H9 (cell line): ENCODE data around the gene SCN8A. TPM values are rescaled to one million over a fixed set of nuclear protein-coding genes. Genes with fewer than 3 reads are reported as not detected.

Source experiments
- DNase-seq: peaks from one replicate; pipeline ENCODE4 v3.0.0-alpha.2; 2017
- H2AFZ ChIP-seq: one replicate; pipeline ENCODE4 v1.6.1; 2013; ENCODE audit warnings: mild to moderate bottlenecking, low read length, control low read depth, moderate library complexity
- H2AK5ac ChIP-seq: 2 replicates; pipeline ENCODE4 v1.6.1; 2013; ENCODE audit warnings: low read length, control low read depth, mixed read lengths; ENCODE audit not compliant: insufficient read length
- H2BK120ac ChIP-seq: one replicate; pipeline ENCODE4 v1.6.1; 2013; ENCODE audit warnings: low read depth, mild to moderate bottlenecking, low read length, control low read depth, inconsistent platforms; ENCODE audit not compliant: poor library complexity, severe bottlenecking
- H2BK12ac ChIP-seq: 2 replicates; pipeline ENCODE4 v1.6.1; 2013; ENCODE audit warnings: low read length, control low read depth, mixed read lengths, low read depth; ENCODE audit not compliant: insufficient read length
- H2BK15ac ChIP-seq: 2 replicates; pipeline ENCODE4 v1.6.1; 2013; ENCODE audit warnings: low read depth, low read length, control low read depth
- H2BK20ac ChIP-seq: one replicate; pipeline ENCODE4 v1.6.1; 2013; ENCODE audit warnings: low read depth, mild to moderate bottlenecking, low read length, control low read depth, inconsistent platforms; ENCODE audit not compliant: poor library complexity, severe bottlenecking
- H2BK5ac ChIP-seq: 2 replicates; pipeline ENCODE4 v1.6.1; 2013; ENCODE audit warnings: low read length, control low read depth, mixed read lengths; ENCODE audit not compliant: insufficient read length
- H3K14ac ChIP-seq: 2 replicates; pipeline ENCODE4 v1.6.1; 2013; ENCODE audit warnings: low read length, control low read depth; ENCODE audit not compliant: insufficient read depth
- H3K18ac ChIP-seq: 2 replicates; pipeline ENCODE4 v1.6.1; 2013; ENCODE audit warnings: low read depth, mild to moderate bottlenecking, mixed read lengths, low read length, control low read depth; ENCODE audit not compliant: insufficient read length
- H3K23ac ChIP-seq: 2 replicates; pipeline ENCODE4 v1.6.1; 2013; ENCODE audit warnings: low read length, control low read depth, mixed read lengths, low read depth; ENCODE audit not compliant: insufficient read length
- H3K23me2 ChIP-seq: 2 replicates; pipeline ENCODE4 v1.6.1; 2013; ENCODE audit warnings: low read depth, mild to moderate bottlenecking, mixed read lengths, low read length, control low read depth; ENCODE audit not compliant: insufficient read length, poor library complexity, severe bottlenecking
- H3K27ac ChIP-seq: 2 replicates; pipeline ENCODE4 v1.5.1; 2013; ENCODE audit warnings: low read length, control low read depth, mixed read lengths, low read depth; ENCODE audit not compliant: insufficient read length
- H3K27me3 ChIP-seq: 2 replicates; pipeline ENCODE4 v1.6.1; 2013; ENCODE audit warnings: low read length, control low read depth, inconsistent platforms; ENCODE audit not compliant: insufficient read depth
- H3K4ac ChIP-seq: 2 replicates; pipeline ENCODE4 v1.6.1; 2013; ENCODE audit warnings: low read depth, mild to moderate bottlenecking, control low read depth, inconsistent platforms, low read length, moderate library complexity
- H3K4me1 ChIP-seq: 2 replicates; pipeline ENCODE4 v1.6.1; 2013; ENCODE audit warnings: low read length, control low read depth, inconsistent platforms; ENCODE audit not compliant: insufficient read depth
- H3K4me2 ChIP-seq: 2 replicates; pipeline ENCODE4 v1.6.1; 2013; ENCODE audit warnings: low read length, control low read depth, mixed read lengths; ENCODE audit not compliant: insufficient read length, insufficient read depth
- H3K56ac ChIP-seq: 2 replicates; pipeline ENCODE4 v1.6.1; 2013; ENCODE audit warnings: low read depth, mild to moderate bottlenecking, mixed read lengths, low read length, control low read depth; ENCODE audit not compliant: insufficient read length
- H3K79me1 ChIP-seq: 2 replicates; pipeline ENCODE4 v1.6.1; 2013; ENCODE audit warnings: low read depth, mild to moderate bottlenecking, moderate library complexity, low read length, control low read depth, inconsistent platforms; ENCODE audit not compliant: insufficient read depth, poor library complexity, severe bottlenecking
- H3K79me2 ChIP-seq: 2 replicates; pipeline ENCODE4 v1.6.1; 2013; ENCODE audit warnings: low read length, control low read depth, inconsistent platforms; ENCODE audit not compliant: insufficient read depth
- H3K9ac ChIP-seq: 2 replicates; pipeline ENCODE4 v1.6.1; 2013; ENCODE audit warnings: low read length, control low read depth, mixed read lengths; ENCODE audit not compliant: insufficient read length; ENCODE audit errors: extremely low read depth
- H3K9me3 ChIP-seq: one replicate; pipeline ENCODE4 v1.6.1; 2013; ENCODE audit warnings: low read depth, low read length, inconsistent platforms; ENCODE audit not compliant: control insufficient read depth
- H3T11ph ChIP-seq: one replicate; pipeline ENCODE4 v1.6.1; 2013; ENCODE audit warnings: mild to moderate bottlenecking, low read length, control low read depth, inconsistent platforms
- H4K20me1 ChIP-seq: one replicate; pipeline ENCODE4 v1.6.1; 2013; ENCODE audit not compliant: control insufficient read depth, insufficient read length, insufficient read depth
- H4K5ac ChIP-seq: 2 replicates; pipeline ENCODE4 v1.6.1; 2013; ENCODE audit warnings: low read depth, mild to moderate bottlenecking, mixed read lengths, low read length, control low read depth; ENCODE audit not compliant: insufficient read length
- H4K8ac ChIP-seq: replicated peaks from 2 replicates; pipeline ENCODE4 v1.6.1; 2013; ENCODE audit warnings: low read length, control low read depth, mixed read lengths, low read depth; ENCODE audit not compliant: insufficient read length
- H4K91ac ChIP-seq: 2 replicates; pipeline ENCODE4 v1.6.1; 2013; ENCODE audit warnings: low read depth, mild to moderate bottlenecking, moderate library complexity, mixed read lengths, low read length, control low read depth; ENCODE audit not compliant: insufficient read length
- H3K27ac Mint-ChIP-seq, 3 experiments: 2 replicates in 2 of 3; 3 replicates in 1 of 3; pipeline ENCODE4 v1.8.0; 2020 to 2021; ENCODE audit warnings: mixed read lengths in 3 of 3, mild to moderate bottlenecking in 1 of 3, moderate library complexity in 1 of 3
- H3K27me3 Mint-ChIP-seq: 2 replicates; pipeline ENCODE4 v1.8.0; 2021; ENCODE audit warnings: low read depth, mild to moderate bottlenecking, moderate library complexity, mixed read lengths
- H3K36me3 Mint-ChIP-seq, 3 experiments: 2 replicates in 2 of 3; 3 replicates in 1 of 3; pipeline ENCODE4 v1.8.0; 2020 to 2021; ENCODE audit warnings: low read depth in 3 of 3, mixed read lengths in 3 of 3; ENCODE audit not compliant: insufficient read depth in 1 of 3
- H3K4me1 Mint-ChIP-seq, 2 experiments: 2 replicates each; pipeline ENCODE4 v1.8.0; 2020; ENCODE audit warnings: mixed read lengths in 2 of 2
- H3K4me3 Mint-ChIP-seq, 2 experiments: 2 replicates in 1 of 2; 3 replicates in 1 of 2; pipeline ENCODE4 v1.8.0; 2020 to 2021; ENCODE audit warnings: mild to moderate bottlenecking in 2 of 2, mixed read lengths in 2 of 2, moderate library complexity in 1 of 2
- H3K9me3 Mint-ChIP-seq, 2 experiments: 2 replicates in 1 of 2; 3 replicates in 1 of 2; pipeline ENCODE4 v1.8.0; 2020; ENCODE audit warnings: mild to moderate bottlenecking in 2 of 2, mixed read lengths in 2 of 2, moderate library complexity in 1 of 2
- CTCF ChIP-seq: fragments of 200-600 bp; sonication (generic); conservative IDR thresholded peaks from 3 replicates; pipeline ENCODE4 v1.8.0; 2021; ENCODE audit warnings: antibody characterized with exemption, mild to moderate bottlenecking
- WGBS: extraction: QIAGEN DNeasy Blood & Tissue Kit; methylation state at CpG from one replicate; pipeline ENCODE4 v1.1.7; 2013; ENCODE audit warnings: missing lambda C conversion rate, low lambda C conversion rate, mixed read lengths; ENCODE audit not compliant: insufficient read length; ENCODE audit errors: extremely low coverage; 5-methylcytosine and 5-hydroxymethylcytosine counted together
- total RNA-seq: library from RNA; stranded (reverse); gene quantifications from 2 replicates; pipeline ENCODE4 v1.2.1, GENCODE V29; 2021

The SCN8A gene
- total RNA-seq, 1 experiment from 2014 or later: 15.2 TPM

DNA sequence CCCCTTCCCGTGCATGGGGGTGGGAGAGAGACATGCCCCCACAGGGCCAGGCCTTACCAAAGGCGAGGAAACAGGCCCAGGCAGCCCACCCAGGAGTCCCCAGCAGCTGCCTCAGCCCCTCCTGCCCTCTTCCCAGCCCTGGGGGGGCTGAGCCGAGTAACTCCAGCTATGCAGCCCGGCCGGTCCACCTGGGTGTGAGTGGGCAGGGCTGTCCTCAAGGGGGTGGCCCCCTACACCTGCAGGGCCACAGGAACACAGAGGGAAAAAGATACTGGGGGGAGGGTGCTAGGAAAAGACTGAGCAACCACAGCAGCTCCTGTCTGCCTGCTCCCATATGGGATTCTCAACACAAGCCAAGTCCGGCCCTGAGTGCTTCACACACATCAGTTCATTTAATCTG is 249.9 kb downstream of the SCN8A start:
- no peak overlapping the region for H3T11ph ChIP-seq
- no peak overlapping the region for H3K56ac ChIP-seq
- no peak overlapping the region for H4K91ac ChIP-seq
- no peak overlapping the region for H3K23ac ChIP-seq
- no peak overlapping the region for H3K9ac ChIP-seq
- no peaks in the 10 kb centered on the region for H4K20me1 ChIP-seq
- H3K4me2 ChIP-seq: no peak overlapping the region
- WGBS: no CpG with 5 or more reads among the region's 6 CpGs
- no peak overlapping the region for H2BK15ac ChIP-seq
- no peak overlapping the region for H2AK5ac ChIP-seq
- no peak overlapping the region for H2BK20ac ChIP-seq
- no peaks in the 10 kb centered on the region for H3K23me2 ChIP-seq
- H3K9me3 Mint-ChIP-seq: no peaks in the 10 kb centered on the region
- no peaks in the 10 kb centered on the region for H3K9me3 ChIP-seq
- H3K14ac ChIP-seq: no peak overlapping the region
- H3K36me3 Mint-ChIP-seq: peaks cover 0 to 14% (median 9%) of the 10 kb centered on the region in 3 experiments; a peak in 4 of 7 replicates
- no peak overlapping the region for H4K8ac ChIP-seq
- no peak overlapping the region for H3K18ac ChIP-seq
- no peak overlapping the region for H3K4me3 Mint-ChIP-seq
- no peaks in the 10 kb centered on the region for H3K79me1 ChIP-seq
- H3K4me1 Mint-ChIP-seq: peaks cover 63 to 80% of the 10 kb centered on the region in 2 experiments
- H2BK5ac ChIP-seq: no peak overlapping the region
- no peak overlapping the region for H2AFZ ChIP-seq
- no peaks in the 10 kb centered on the region; the same call in 1 of the 2 replicates for H3K4me1 ChIP-seq
- H3K4ac ChIP-seq: no peak overlapping the region
- H3K27me3 ChIP-seq: no peaks in the 10 kb centered on the region
- no peak overlapping the region for H3K27ac ChIP-seq
- H2BK120ac ChIP-seq: no peak overlapping the region
- no peak overlapping the region for H4K5ac ChIP-seq
- H3K27ac Mint-ChIP-seq: no peak overlapping the region
- H2BK12ac ChIP-seq: no peak overlapping the region
- no peak for DNase-seq
- H3K27me3 Mint-ChIP-seq: peaks cover 37% of the 10 kb centered on the region
- no peaks in the 10 kb centered on the region for H3K79me2 ChIP-seq
- TF ChIP-seq CTCF: no peak
